ENCODE results near the gene CATSPERD.

- TF ChIP-seq TP53 (CRISPR knock-in tag; IDR thresholded peaks at IDR 0.05) (no peak), MYC (IDR thresholded peaks at IDR 0.05; ENCODE audit: borderline replicate concordance, low read length) (no peak), CTCF (IDR thresholded peaks at IDR 0.05) (no peak), POLR2AphosphoS2 (conservative IDR thresholded peaks at IDR 0.05; ENCODE audit: low read length) (no peak), JUN (IDR thresholded peaks at IDR 0.05) (no peak), REST (IDR thresholded peaks at IDR 0.05) (no peak), MAX (IDR thresholded peaks at IDR 0.05) (no peak), FOXS1 (CRISPR knock-in tag; IDR thresholded peaks at IDR 0.05) (no peak), ELK1 (IDR thresholded peaks at IDR 0.05; ENCODE audit: low read depth, low read length) (no peak), USF2 (IDR thresholded peaks at IDR 0.05) (no peak), MAFK (IDR thresholded peaks at IDR 0.05; ENCODE audit: partially characterized antibody) (no peak), EP300 (IDR thresholded peaks at IDR 0.05) (no peak)
These were observed 35.6 kb upstream of the CATSPERD start for GRCh38 chr19:5684694-5685430.

All from A549 (cell line).